AG09319 (cell line): ENCODE data around the gene ALS2.

Experiments
- DNase-seq: peaks from one replicate; pipeline ENCODE4 v3.0.0-alpha.2; 2010; ENCODE audit warnings: low read depth; ENCODE audit errors: extremely low read depth
- TF ChIP-seq, protein P1 (sequence below): IDR thresholded peaks from 2 replicates; pipeline ENCODE4 v1.5.1; 2011; ENCODE audit warnings: low read depth, mild to moderate bottlenecking, inconsistent platforms, low read length, moderate library complexity

The ALS2 gene

DNA sequence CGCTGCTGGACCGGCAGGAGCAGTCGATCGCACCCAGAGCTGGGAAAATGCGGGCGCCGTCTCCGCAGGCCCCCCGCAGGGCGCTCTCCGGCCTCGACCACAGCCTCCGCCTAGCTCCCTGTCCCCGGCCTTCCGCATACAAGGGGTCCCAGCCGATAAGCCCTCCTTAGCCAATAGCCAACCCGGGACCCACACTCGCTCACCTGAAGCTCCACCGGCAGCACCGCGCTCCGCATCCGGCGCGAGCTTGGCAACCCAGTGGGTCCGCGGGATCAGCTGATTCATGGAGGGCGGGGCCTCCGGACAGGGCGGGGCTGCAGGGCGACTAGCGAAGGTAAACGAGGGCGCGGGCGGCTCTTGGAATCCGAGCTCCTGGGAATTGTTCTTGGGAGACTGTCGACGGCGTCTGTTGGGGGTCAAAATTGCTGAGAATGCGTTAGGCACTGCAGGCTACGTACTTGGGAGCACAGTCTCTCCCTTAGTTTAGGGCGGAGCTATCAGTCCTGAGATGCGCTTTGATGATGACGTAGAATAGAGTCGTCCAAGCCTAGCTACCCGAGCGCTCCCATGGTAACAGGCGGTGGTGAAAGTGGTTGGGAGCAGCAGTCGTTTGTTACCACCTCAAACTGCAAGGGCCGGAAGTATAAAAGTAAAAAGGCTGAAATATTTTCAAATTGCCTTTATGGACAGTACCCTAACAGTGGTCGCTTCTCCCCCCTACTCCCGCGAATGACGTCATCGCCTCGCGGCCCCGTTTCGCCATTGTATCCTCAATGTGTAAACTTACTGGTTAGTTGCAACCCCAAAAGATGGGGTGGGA, at the start of gene ALS2:
TSS of gene ALS2 (minus strand) at position 260 of the 820 bp plus-strand sequence. CDS start 12,048 bp downstream, outside the sequence.
- DNase-seq = peak; percentile 97
- TF ChIP-seq, protein P1, sequence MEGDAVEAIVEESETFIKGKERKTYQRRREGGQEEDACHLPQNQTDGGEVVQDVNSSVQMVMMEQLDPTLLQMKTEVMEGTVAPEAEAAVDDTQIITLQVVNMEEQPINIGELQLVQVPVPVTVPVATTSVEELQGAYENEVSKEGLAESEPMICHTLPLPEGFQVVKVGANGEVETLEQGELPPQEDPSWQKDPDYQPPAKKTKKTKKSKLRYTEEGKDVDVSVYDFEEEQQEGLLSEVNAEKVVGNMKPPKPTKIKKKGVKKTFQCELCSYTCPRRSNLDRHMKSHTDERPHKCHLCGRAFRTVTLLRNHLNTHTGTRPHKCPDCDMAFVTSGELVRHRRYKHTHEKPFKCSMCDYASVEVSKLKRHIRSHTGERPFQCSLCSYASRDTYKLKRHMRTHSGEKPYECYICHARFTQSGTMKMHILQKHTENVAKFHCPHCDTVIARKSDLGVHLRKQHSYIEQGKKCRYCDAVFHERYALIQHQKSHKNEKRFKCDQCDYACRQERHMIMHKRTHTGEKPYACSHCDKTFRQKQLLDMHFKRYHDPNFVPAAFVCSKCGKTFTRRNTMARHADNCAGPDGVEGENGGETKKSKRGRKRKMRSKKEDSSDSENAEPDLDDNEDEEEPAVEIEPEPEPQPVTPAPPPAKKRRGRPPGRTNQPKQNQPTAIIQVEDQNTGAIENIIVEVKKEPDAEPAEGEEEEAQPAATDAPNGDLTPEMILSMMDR = no peak; the same call in 1 of the 2 replicates

DNA sequence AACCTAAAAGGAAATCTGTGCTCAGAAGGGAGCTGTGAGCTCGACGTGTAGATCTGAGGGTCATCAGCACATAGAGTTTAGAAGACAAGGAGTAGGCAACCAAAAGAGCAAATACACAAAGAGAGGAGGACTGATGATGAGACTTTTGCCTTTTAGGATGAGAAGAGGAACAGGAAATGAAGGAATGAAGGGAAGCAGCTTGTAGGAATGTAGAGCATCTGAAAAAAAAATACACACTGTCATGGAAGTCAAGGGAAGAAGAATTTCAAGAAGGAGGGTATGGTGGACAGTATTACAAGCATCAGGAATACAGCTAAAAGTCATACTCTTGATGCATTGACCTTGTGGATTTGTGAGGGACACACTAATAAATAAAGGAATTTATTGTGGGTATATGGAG, 47.5 kb upstream of the ALS2 start:
- no peak for DNase-seq

DNA sequence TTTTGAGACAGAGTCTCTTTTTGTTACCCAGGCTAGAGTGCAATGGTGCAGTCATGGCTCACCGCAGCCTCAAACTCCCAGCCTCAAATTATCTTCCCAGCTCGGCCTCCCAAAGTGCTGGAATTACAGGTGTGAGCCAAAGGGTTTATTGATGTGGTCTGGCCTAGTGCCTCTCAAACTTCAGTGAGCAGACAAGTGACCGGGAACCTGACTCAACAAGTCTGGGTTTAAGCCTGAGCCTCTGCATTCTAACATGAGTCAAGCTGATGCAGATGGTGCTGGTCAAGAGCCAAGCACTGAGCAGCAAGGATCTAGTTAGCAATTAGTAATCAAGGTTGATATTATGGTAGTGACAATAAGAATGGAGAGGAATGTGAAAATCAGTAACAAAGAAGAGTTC, 46.9 kb upstream of the ALS2 start:
- TF ChIP-seq, protein P1 = no peak
- no peak for DNase-seq

More for the DNA sequence above, 47.5 kb upstream of the ALS2 start:
- TF ChIP-seq, protein P1 = no peak

DNA sequence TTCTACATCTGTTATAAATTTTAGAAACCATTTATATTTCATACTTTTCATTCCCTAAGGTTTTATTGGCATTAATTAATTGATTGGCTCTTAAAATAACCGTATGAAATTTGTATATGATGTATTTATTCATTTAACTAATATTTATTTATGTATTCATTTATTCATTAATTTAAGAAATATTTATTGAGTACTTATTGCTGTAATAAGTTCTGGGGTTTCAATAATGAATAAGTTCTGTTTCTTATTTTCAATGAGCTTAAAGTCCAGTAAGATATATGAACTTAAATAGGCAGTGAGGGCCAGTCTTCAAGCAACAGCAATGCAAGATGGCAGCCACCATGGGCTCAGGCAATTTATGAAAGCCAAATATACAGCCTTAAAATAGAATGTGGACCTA, 43.5 kb upstream of the ALS2 start:
- TF ChIP-seq, protein P1 = no peak
- no peak for DNase-seq

DNA sequence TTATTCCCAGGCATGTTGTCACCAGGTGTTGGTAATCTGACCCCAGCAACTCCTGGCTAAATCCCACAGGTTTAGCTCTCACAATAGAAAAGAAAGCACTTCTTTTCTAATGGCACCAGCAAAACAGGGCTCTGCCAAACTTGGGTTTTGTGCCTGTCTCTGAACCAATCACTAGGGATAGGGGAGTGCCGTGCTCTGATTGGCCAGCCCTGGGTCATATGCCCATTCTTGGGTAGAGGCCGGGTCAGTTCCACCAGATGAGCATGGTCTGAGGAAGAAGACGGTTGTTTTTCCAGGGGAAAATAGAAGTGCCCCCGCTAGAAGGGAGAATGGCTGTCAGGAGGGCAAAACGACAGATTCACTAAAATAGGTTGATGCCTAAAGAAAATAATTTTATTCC, 40.3 kb upstream of the ALS2 start:
- TF ChIP-seq, protein P1 = no peak
- DNase-seq = no peak

DNA sequence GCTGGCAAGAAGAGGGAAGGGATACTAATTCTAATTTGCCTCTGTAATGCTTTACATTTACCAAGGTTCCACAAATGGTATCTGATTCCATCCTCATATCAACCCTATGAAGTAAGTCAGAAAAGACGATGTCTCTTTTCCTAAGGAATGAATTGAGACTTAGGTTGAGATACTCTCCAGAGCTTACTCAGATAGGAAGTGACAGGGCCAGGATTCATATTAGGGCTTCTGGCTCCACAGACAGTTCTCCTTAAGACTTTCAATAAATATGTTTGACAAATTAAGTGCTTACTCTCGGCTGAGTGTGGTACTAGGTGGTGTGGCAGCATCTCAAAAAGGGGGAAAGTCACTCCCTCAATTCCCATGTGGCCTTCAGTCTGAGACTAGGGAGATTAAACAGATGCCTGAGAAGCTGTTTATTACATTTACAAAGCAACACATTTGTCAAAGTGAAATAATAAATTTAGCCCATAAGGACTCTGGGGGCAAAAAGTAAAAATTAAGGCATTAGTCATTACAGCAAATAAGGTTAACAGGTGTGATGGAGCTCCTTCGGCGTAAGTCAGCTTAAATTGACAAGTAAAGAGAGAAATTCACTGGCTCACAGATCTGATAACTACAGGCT, 39.8 kb upstream of the ALS2 start:
- TF ChIP-seq, protein P1 = no peak
- DNase-seq = no peak
